CD4-positive, CD25-positive, alpha-beta regulatory T cell (primary cell): ENCODE data around the gene HSD17B8. TPM values are rescaled to one million over a fixed set of nuclear protein-coding genes. Genes with fewer than 3 reads are reported as not detected.

Experiments used
- ATAC-seq, 2 donors: fragments of 150-1000 bp; cut with Tn5 transposase; one replicate each; pipeline ENCODE4 v1.10.0; 2021; ENCODE audit warnings: low read depth in 2 of 2, moderate number of reproducible peaks in 2 of 2, moderate library complexity in 1 of 2
- DNase-seq, 3 donors: peaks; one replicate each; pipeline versions ENCODE4 v3.0.0 to v3.0.0-alpha.2; 2012 to 2022; ENCODE audit warnings: mixed read lengths in 1 of 3
- H3K27ac ChIP-seq: one replicate; pipeline ENCODE4 v1.7.0; 2013; ENCODE audit warnings: mild to moderate bottlenecking, low read length; ENCODE audit not compliant: insufficient read depth, poor library complexity, severe bottlenecking
- H3K27me3 ChIP-seq: one replicate; pipeline ENCODE4 v1.7.0; 2013; ENCODE audit warnings: low read length; ENCODE audit not compliant: control insufficient read depth, insufficient read depth
- H3K36me3 ChIP-seq: one replicate; pipeline ENCODE4 v1.7.0; 2013; ENCODE audit warnings: mild to moderate bottlenecking, low read length, moderate library complexity; ENCODE audit not compliant: control insufficient read depth, insufficient read depth
- H3K4me1 ChIP-seq: 2 replicates; pipeline ENCODE4 v1.7.0; 2013; ENCODE audit warnings: mild to moderate bottlenecking, low read length; ENCODE audit not compliant: insufficient read depth, control insufficient read depth, poor library complexity, severe bottlenecking
- H3K4me3 ChIP-seq: one replicate; pipeline ENCODE4 v1.7.0; 2013; ENCODE audit warnings: low read depth, mild to moderate bottlenecking, low read length, moderate library complexity
- H3K9me3 ChIP-seq, 2 experiments: 1 replicate in 1 of 2; 2 replicates in 1 of 2; pipeline ENCODE4 v1.7.0; 2013; ENCODE audit warnings: low read length in 2 of 2, mild to moderate bottlenecking in 1 of 2, moderate library complexity in 1 of 2; ENCODE audit not compliant: control insufficient read depth in 2 of 2
- H3K27ac Mint-ChIP-seq, 3 donors: one replicate each; pipeline ENCODE4 v1.8.0; 2020 to 2022; ENCODE audit warnings: mild to moderate bottlenecking in 3 of 3, mixed read lengths in 3 of 3, moderate library complexity in 2 of 3
- H3K27me3 Mint-ChIP-seq: one replicate; pipeline ENCODE4 v1.8.0; 2022; ENCODE audit warnings: mild to moderate bottlenecking, mixed read lengths
- H3K36me3 Mint-ChIP-seq: one replicate; pipeline ENCODE4 v1.8.0; 2020; ENCODE audit warnings: mixed read lengths
- H3K4me1 Mint-ChIP-seq, 4 donors: one replicate each; pipeline ENCODE4 v1.8.0; 2020 to 2022; ENCODE audit warnings: mixed read lengths in 4 of 4, mild to moderate bottlenecking in 1 of 4
- H3K4me3 Mint-ChIP-seq, 4 donors: one replicate each; pipeline ENCODE4 v1.8.0; 2020 to 2022; ENCODE audit warnings: mild to moderate bottlenecking in 4 of 4, mixed read lengths in 4 of 4, moderate library complexity in 3 of 4
- H3K9me3 Mint-ChIP-seq, 7 donors: one replicate each; pipeline ENCODE4 v1.8.0; 2020 to 2022; ENCODE audit warnings: mixed read lengths in 7 of 7, mild to moderate bottlenecking in 3 of 7, moderate library complexity in 2 of 7
- polyA plus RNA-seq, 4 donors: library from polyadenylated mRNA; unstranded; fragments of 300-500 nt; fragmentation: Illumina TruSeq; gene quantifications; one replicate each; pipeline ENCODE4 v1.2.3, GENCODE V29; 2021
- total RNA-seq: library from RNA; stranded (reverse); gene quantifications from one replicate; pipeline ENCODE4 v1.2.3, GENCODE V29; 2022

HSD17B8 gene
- total and polyA plus RNA-seq, 5 donors from 2014 or later: 8.8 to 53.9 (median 38.3) TPM

GRCh38 chr6:33191383-33192104 is 12.9 kb upstream of the HSD17B8 start:
- H3K27ac ChIP-seq: no peak overlapping the region
- Mint-ChIP-seq H3K27ac (peak overlapping the region in 1 of 3 donors; percentile 27), H3K4me3 (peak overlapping the region in 2 of 4 donors; percentile 53 to 88), H3K9me3 (peaks cover 0 to 5% (median 0%) of the 10 kb centered on the region in 7 donors), H3K36me3 (peaks cover 22% of the 10 kb centered on the region), H3K4me1 (peaks cover 0 to 39% (median 16%) of the 10 kb centered on the region in 4 donors), H3K27me3 (peaks cover 56% of the 10 kb centered on the region)
- H3K4me1 ChIP-seq: peaks cover 21% of the 10 kb centered on the region
- H3K27me3 ChIP-seq: peaks cover 14% of the 10 kb centered on the region
- H3K9me3 ChIP-seq: no peaks in the 10 kb centered on the region
- no peak for ATAC-seq
- no peak for DNase-seq
- no peak overlapping the region for H3K4me3 ChIP-seq
- H3K36me3 ChIP-seq: peaks cover 23% of the 10 kb centered on the region

GRCh38 chr6:33192105-33192646 is 12.3 kb upstream of the HSD17B8 start, which contains the start of gene COL11A2:
Gene COL11A2 (minus strand): TSS chr6:33192467. CDS start chr6:33192240, 227 bp downstream.
- peaks cover 24% of the 10 kb centered on the region for H3K36me3 Mint-ChIP-seq
- peak within 1 kb of the TSS; percentile 48 for H3K4me3 ChIP-seq
- H3K27ac ChIP-seq: no peak within 1 kb of the TSS

GRCh38 chr6:33192671-33193602 is 11.5 kb upstream of the HSD17B8 start:
- ATAC-seq: peak; percentile 22 to 30
- H3K4me3 ChIP-seq: peak overlapping the region; percentile 48
- peak overlapping the region; percentile 82 to 92 (median 86) for H3K4me3 Mint-ChIP-seq

More at GRCh38 chr6:33192105-33192646, 12.3 kb upstream of the HSD17B8 start, which contains the start of gene COL11A2:
- Histone ChIP-seq H3K4me1 (peaks cover 22% of the 10 kb centered on the region), H3K9me3 (no peaks in the 10 kb centered on the region), H3K27me3 (peaks cover 14% of the 10 kb centered on the region), H3K36me3 (peaks cover 30% of the 10 kb centered on the region)
- DNase-seq: peak in 1 of 3 donors; percentile 27
- Mint-ChIP-seq H3K9me3 (peaks cover 0 to 5% (median 0%) of the 10 kb centered on the region in 7 donors), H3K4me3 (peak within 1 kb of the TSS; percentile 82 to 92 (median 86)), H3K4me1 (peaks cover under 1 to 42% (median 17%) of the 10 kb centered on the region in 4 donors), H3K27ac (peak within 1 kb of the TSS in 1 of 3 donors; percentile 67), H3K27me3 (peaks cover 50% of the 10 kb centered on the region)
- ATAC-seq: peak; percentile 21 to 38

GRCh38 chr6:33193619-33194018 is 10.8 kb upstream of the HSD17B8 start:
- Mint-ChIP-seq H3K9me3 (peaks cover 0 to 5% (median 0%) of the 10 kb centered on the region in 7 donors), H3K36me3 (peaks cover 24% of the 10 kb centered on the region), H3K4me3 (peak overlapping the region in 3 of 4 donors; percentile 50 to 66 (median 56)), H3K27ac (peak overlapping the region in 1 of 3 donors; percentile 32), H3K27me3 (peaks cover 40% of the 10 kb centered on the region), H3K4me1 (peaks cover 6 to 53% (median 27%) of the 10 kb centered on the region in 4 donors)
- Histone ChIP-seq H3K36me3 (peaks cover 32% of the 10 kb centered on the region), H3K4me3 (no peak overlapping the region), H3K4me1 (peaks cover 30% of the 10 kb centered on the region), H3K27me3 (peaks cover 12% of the 10 kb centered on the region), H3K9me3 (no peaks in the 10 kb centered on the region), H3K27ac (no peak overlapping the region)
- DNase-seq (no peak), ATAC-seq (no peak)

More at GRCh38 chr6:33192671-33193602, 11.5 kb upstream of the HSD17B8 start:
- H3K27me3 Mint-ChIP-seq: peaks cover 46% of the 10 kb centered on the region
- peak overlapping the region in 2 of 3 donors; percentile 32 to 67 for H3K27ac Mint-ChIP-seq
- Histone ChIP-seq H3K9me3 (no peaks in the 10 kb centered on the region), H3K27ac (no peak overlapping the region), H3K36me3 (peaks cover 32% of the 10 kb centered on the region), H3K4me1 (peaks cover 30% of the 10 kb centered on the region), H3K27me3 (peaks cover 13% of the 10 kb centered on the region)
- peaks cover 6 to 46% (median 23%) of the 10 kb centered on the region in 4 donors for H3K4me1 Mint-ChIP-seq
- H3K9me3 Mint-ChIP-seq: peaks cover 0 to 5% (median 0%) of the 10 kb centered on the region in 7 donors
- peaks cover 28% of the 10 kb centered on the region for H3K36me3 Mint-ChIP-seq
- no peak for DNase-seq

GRCh38 chr6:33194431-33194979 is 9.9 kb upstream of the HSD17B8 start:
- Histone ChIP-seq H3K36me3 (peaks cover 32% of the 10 kb centered on the region), H3K4me1 (peaks cover 38% of the 10 kb centered on the region), H3K4me3 (no peak overlapping the region), H3K9me3 (no peaks in the 10 kb centered on the region), H3K27me3 (peaks cover 12% of the 10 kb centered on the region), H3K27ac (no peak overlapping the region)
- peaks cover 0 to 5% (median 0%) of the 10 kb centered on the region in 7 donors for H3K9me3 Mint-ChIP-seq
- H3K27me3 Mint-ChIP-seq: peaks cover 35% of the 10 kb centered on the region
- no peak for ATAC-seq
- peak overlapping the region in 1 of 4 donors; percentile 66 for H3K4me3 Mint-ChIP-seq
- H3K36me3 Mint-ChIP-seq: peaks cover 24% of the 10 kb centered on the region
- DNase-seq: no peak
- peaks cover 6 to 62% (median 31%) of the 10 kb centered on the region in 4 donors for H3K4me1 Mint-ChIP-seq
- H3K27ac Mint-ChIP-seq: peak overlapping the region in 1 of 3 donors; percentile 7

- Mint-ChIP-seq H3K4me1 (peaks cover 6 to 64% (median 33%) of the 10 kb centered on the region in 4 donors), H3K9me3 (peaks cover 0 to 3% (median 0%) of the 10 kb centered on the region in 7 donors), H3K4me3 (peak overlapping the region in 1 of 4 donors; percentile 66), H3K36me3 (peaks cover 24% of the 10 kb centered on the region), H3K27me3 (peaks cover 24% of the 10 kb centered on the region), H3K27ac (no peak overlapping the region)
- Histone ChIP-seq H3K27ac (no peak overlapping the region), H3K9me3 (no peaks in the 10 kb centered on the region), H3K4me1 (peaks cover 41% of the 10 kb centered on the region), H3K27me3 (peaks cover 8% of the 10 kb centered on the region), H3K4me3 (no peak overlapping the region), H3K36me3 (peaks cover 32% of the 10 kb centered on the region)
- no peak for ATAC-seq
- no peak for DNase-seq
These were observed 8.9 kb upstream of the HSD17B8 start for GRCh38 chr6:33195304-33196165.
